GM23338 (cell line): ENCODE results near the gene GTF2E1. TPM values are rescaled to one million over a fixed set of nuclear protein-coding genes. Genes with fewer than 3 reads are reported as not detected.
"Not testable (repeated sequence)": the region's sequence is repeated elsewhere in the genome, so short reads cannot be mapped to it uniquely, and the experiment has no call there.

ENCODE experiments used
- ATAC-seq: fragments of 200-7000 bp; cut with Tn5 transposase; 3 replicates; pipeline ENCODE4 v1.9.1; 2020
- DNase-seq: peaks from one replicate; pipeline ENCODE4 v3.0.0-alpha.2; 2015; ENCODE audit warnings: low spot score
- H2AFZ ChIP-seq: fragments of 200-600 bp; sonication (generic); 2 replicates; pipeline ENCODE4 v1.8.0; 2016; ENCODE audit warnings: antibody characterized with exemption, mild to moderate bottlenecking, moderate library complexity
- H3F3A ChIP-seq: fragments of 200-600 bp; sonication (generic); replicated peaks from 2 replicates; pipeline ENCODE4 v1.8.0; 2017; ENCODE audit warnings: antibody characterized with exemption, mixed run types, low read depth
- H3K27ac ChIP-seq: fragments of 200-600 bp; sonication (generic); 2 replicates; pipeline ENCODE4 v1.6.1; 2016; ENCODE audit warnings: low read depth
- H3K27me3 ChIP-seq: fragments of 200-600 bp; sonication (generic); 2 replicates; pipeline ENCODE4 v1.8.0; 2016; ENCODE audit warnings: mild to moderate bottlenecking, mixed run types, moderate library complexity; ENCODE audit not compliant: insufficient read depth
- H3K36me3 ChIP-seq: fragments of 200-600 bp; sonication (generic); 2 replicates; pipeline ENCODE4 v1.8.0; 2016; ENCODE audit warnings: mild to moderate bottlenecking; ENCODE audit not compliant: insufficient read depth
- H3K4me1 ChIP-seq: fragments of 200-600 bp; sonication (generic); 2 replicates; pipeline ENCODE4 v1.8.0; 2016; ENCODE audit warnings: mild to moderate bottlenecking, moderate library complexity; ENCODE audit not compliant: insufficient read depth
- H3K4me2 ChIP-seq: fragments of 200-600 bp; sonication (generic); 2 replicates; pipeline ENCODE4 v1.7.1; 2017; ENCODE audit warnings: mixed run types
- H3K4me3 ChIP-seq: fragments of 200-600 bp; sonication (generic); 2 replicates; pipeline ENCODE4 v1.6.1; 2016; ENCODE audit warnings: mixed run types
- H3K79me2 ChIP-seq: fragments of 200-600 bp; sonication (generic); replicated peaks from 2 replicates; pipeline ENCODE4 v1.8.0; 2017; ENCODE audit warnings: mild to moderate bottlenecking; ENCODE audit not compliant: insufficient read depth
- H3K9me2 ChIP-seq: fragments of 200-600 bp; sonication (generic); 2 replicates; pipeline ENCODE4 v1.8.0; 2017; ENCODE audit not compliant: insufficient read depth
- H4K20me1 ChIP-seq: fragments of 200-600 bp; sonication (generic); replicated peaks from 2 replicates; pipeline ENCODE4 v1.8.0; 2017; ENCODE audit warnings: mild to moderate bottlenecking; ENCODE audit not compliant: insufficient read depth
- H3K27ac Mint-ChIP-seq: 2 replicates; pipeline ENCODE4 v1.8.0; 2020; ENCODE audit warnings: inconsistent platforms, mild to moderate bottlenecking, moderate library complexity, mixed read lengths
- H3K27me3 Mint-ChIP-seq: 3 replicates; pipeline ENCODE4 v1.8.0; 2022; ENCODE audit warnings: low read depth, mild to moderate bottlenecking, moderate library complexity, mixed read lengths, inconsistent platforms; ENCODE audit not compliant: insufficient read depth, poor library complexity
- H3K36me3 Mint-ChIP-seq: 3 replicates; pipeline ENCODE4 v1.8.0; 2021; ENCODE audit warnings: low read depth, mild to moderate bottlenecking, inconsistent platforms, moderate library complexity, mixed read lengths
- H3K4me1 Mint-ChIP-seq: 3 replicates; pipeline ENCODE4 v1.8.0; 2020; ENCODE audit warnings: mild to moderate bottlenecking, inconsistent platforms, mixed read lengths
- H3K4me3 Mint-ChIP-seq: 3 replicates; pipeline ENCODE4 v1.8.0; 2021; ENCODE audit warnings: moderate library complexity, mild to moderate bottlenecking, inconsistent platforms, mixed read lengths
- H3K9me3 Mint-ChIP-seq: 3 replicates; pipeline ENCODE4 v1.8.0; 2020; ENCODE audit warnings: moderate library complexity, mild to moderate bottlenecking, inconsistent platforms, mixed read lengths
- CREB1 ChIP-seq: fragments of 250-450 bp; sonication (Bioruptor Pico); IDR thresholded peaks from 2 replicates; pipeline ENCODE4 v1.5.0; 2020; ENCODE audit warnings: low read depth, mild to moderate bottlenecking, moderate library complexity
- CTCF ChIP-seq, 2 experiments: fragments of 200-600 bp in 1 of 2; sonication (generic) in 1 of 2; conservative IDR thresholded peaks; 2 replicates each; pipeline versions ENCODE4 v1.5.1 to v1.6.1; 2016 to 2017; ENCODE audit warnings: antibody characterized with exemption in 2 of 2, low read depth in 2 of 2, mild to moderate bottlenecking in 2 of 2, moderate library complexity in 1 of 2
- JUNB ChIP-seq: IDR thresholded peaks from one replicate; pipeline ENCODE4 v1.6.1; 2016; ENCODE audit warnings: antibody characterized with exemption; ENCODE audit not compliant: unreplicated experiment
- POLR2AphosphoS5 ChIP-seq: IDR thresholded peaks from 2 replicates; pipeline ENCODE4 v1.6.1; 2016; ENCODE audit warnings: antibody characterized with exemption, low read depth
- ZNF331 ChIP-seq: fragments of 250-450 bp; sonication (Bioruptor Pico); IDR thresholded peaks from 2 replicates; pipeline ENCODE4 v1.5.0; 2020; ENCODE audit warnings: low read depth, mild to moderate bottlenecking, moderate library complexity
- polyA plus RNA-seq: library from polyadenylated mRNA; unstranded; fragments of >200 nt; fragmentation: Nextera tagmentation; extraction: Ambion mirVana; gene quantifications from 2 replicates; pipeline ENCODE4 v1.2.1, GENCODE V29; 2016
- total RNA-seq: library from RNA; depleted of rRNA; stranded (reverse); fragments of >200 nt; shearing (Covaris generic); gene quantifications from 2 replicates; pipeline ENCODE4 v1.2.3, GENCODE V29; 2014
- TF ChIP-seq, protein P1 (sequence below): IDR thresholded peaks from one replicate; pipeline ENCODE4 v1.6.1; 2018; ENCODE audit warnings: antibody characterized with exemption; ENCODE audit not compliant: unreplicated experiment

GTF2E1 gene
- total and polyA plus RNA-seq, 2 experiments from 2014 or later, result 24.3 to 69.0 TPM

DNA sequence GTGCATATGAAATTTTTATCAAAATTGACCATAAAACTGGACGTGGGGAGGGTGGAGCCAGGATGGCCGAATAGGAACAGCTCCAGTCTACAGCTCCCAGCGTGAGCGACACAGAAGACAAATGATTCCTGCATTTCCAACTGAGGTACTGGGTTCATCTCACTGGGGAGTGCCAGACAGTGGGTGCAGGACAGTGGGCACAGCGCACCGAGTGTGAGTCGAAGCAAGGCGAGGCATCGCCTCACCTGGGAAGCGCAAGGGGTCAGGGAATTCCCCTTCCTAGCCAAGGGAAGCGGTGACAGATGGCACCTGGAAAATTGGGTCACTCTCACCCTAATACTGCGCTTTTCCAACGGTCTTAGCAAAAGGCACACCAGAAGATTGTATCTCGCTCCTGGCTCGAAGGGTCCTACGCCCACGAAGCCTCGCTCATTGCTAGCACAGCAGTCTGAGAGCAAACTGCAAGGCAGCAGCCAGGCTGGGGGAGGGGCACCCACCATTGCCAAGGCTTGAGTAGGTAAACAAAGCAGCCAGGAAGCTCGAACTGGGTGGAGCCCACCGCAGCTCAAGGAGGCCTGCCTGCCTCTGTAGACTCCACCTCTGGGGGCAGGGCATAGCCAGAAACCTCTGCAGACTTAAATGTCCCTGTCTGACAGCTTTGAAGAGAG is 23.2 kb upstream of the GTF2E1 start:
- DNase-seq (peak; percentile 34), ATAC-seq (peak; percentile 46; the same call in 2 of the 3 replicates)
- H3K9me3 Mint-ChIP-seq, H3K27me3 ChIP-seq, H3K27me3 Mint-ChIP-seq, H3K9me2 ChIP-seq, H3K36me3 ChIP-seq, H3K79me2 ChIP-seq, H3F3A ChIP-seq, H4K20me1 ChIP-seq: not testable (repeated sequence)
- Mint-ChIP-seq H3K4me3 (peak overlapping the region; percentile 65), H3K36me3 (peaks cover 29% of the 10 kb centered on the region), H3K27ac (peak overlapping the region; percentile 91), H3K4me1 (peaks cover 20% of the 10 kb centered on the region)
- peak overlapping the region; percentile 81 for H3K4me2 ChIP-seq
- TF ChIP-seq CREB1 (CRISPR knock-in tag) (peak; percentile 35; the same call in 1 of the 2 replicates), POLR2AphosphoS5 (peak; percentile 65)
- H3K27ac ChIP-seq, result peak overlapping the region; percentile 70
- H3K4me3 ChIP-seq, result peak overlapping the region; percentile 58
- peak overlapping the region; percentile 79 for H2AFZ ChIP-seq
- peaks cover 15% of the 10 kb centered on the region for H3K4me1 ChIP-seq

DNA sequence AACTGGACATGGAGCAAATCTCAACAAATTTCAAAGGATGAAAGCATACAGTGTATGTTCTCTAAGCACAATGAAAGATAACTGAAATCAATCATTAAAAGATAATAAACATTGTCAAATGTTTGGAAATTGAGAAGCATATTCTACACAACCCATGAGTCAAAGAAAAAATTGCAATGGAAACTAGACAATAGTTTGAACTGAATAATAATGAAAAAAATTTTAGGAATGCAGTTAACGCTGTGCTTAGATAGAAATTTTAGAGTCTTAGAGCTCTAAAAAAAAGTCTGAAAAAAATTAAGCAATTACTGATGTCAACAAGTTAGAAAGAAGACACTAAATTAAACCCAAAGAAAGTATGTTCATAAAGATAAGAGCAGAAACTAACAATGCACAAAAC is 15.8 kb upstream of the GTF2E1 start:
- TF ChIP-seq CTCF (conservative IDR thresholded peaks at IDR 0.05; ENCODE audit: low read depth in 2 of 2), result no peak
- no peak for TF ChIP-seq ZNF331 (CRISPR knock-in tag)
- no peak for TF ChIP-seq CREB1 (CRISPR knock-in tag)
- no peak for TF ChIP-seq POLR2AphosphoS5
- TF ChIP-seq JUNB, result no peak
- TF ChIP-seq, protein P1, sequence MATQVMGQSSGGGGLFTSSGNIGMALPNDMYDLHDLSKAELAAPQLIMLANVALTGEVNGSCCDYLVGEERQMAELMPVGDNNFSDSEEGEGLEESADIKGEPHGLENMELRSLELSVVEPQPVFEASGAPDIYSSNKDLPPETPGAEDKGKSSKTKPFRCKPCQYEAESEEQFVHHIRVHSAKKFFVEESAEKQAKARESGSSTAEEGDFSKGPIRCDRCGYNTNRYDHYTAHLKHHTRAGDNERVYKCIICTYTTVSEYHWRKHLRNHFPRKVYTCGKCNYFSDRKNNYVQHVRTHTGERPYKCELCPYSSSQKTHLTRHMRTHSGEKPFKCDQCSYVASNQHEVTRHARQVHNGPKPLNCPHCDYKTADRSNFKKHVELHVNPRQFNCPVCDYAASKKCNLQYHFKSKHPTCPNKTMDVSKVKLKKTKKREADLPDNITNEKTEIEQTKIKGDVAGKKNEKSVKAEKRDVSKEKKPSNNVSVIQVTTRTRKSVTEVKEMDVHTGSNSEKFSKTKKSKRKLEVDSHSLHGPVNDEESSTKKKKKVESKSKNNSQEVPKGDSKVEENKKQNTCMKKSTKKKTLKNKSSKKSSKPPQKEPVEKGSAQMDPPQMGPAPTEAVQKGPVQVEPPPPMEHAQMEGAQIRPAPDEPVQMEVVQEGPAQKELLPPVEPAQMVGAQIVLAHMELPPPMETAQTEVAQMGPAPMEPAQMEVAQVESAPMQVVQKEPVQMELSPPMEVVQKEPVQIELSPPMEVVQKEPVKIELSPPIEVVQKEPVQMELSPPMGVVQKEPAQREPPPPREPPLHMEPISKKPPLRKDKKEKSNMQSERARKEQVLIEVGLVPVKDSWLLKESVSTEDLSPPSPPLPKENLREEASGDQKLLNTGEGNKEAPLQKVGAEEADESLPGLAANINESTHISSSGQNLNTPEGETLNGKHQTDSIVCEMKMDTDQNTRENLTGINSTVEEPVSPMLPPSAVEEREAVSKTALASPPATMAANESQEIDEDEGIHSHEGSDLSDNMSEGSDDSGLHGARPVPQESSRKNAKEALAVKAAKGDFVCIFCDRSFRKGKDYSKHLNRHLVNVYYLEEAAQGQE, result no peak
- H4K20me1 ChIP-seq, result no peaks in the 10 kb centered on the region
- peaks cover 25% of the 10 kb centered on the region; the same call in 2 of the 3 replicates for H3K36me3 Mint-ChIP-seq
- no peaks in the 10 kb centered on the region for H3F3A ChIP-seq
- DNase-seq (no peak), ATAC-seq (no peak)
- H3K4me2 ChIP-seq, result peak overlapping the region; percentile 38; the same call in 1 of the 2 replicates
- H3K79me2 ChIP-seq, result no peaks in the 10 kb centered on the region; the same call in 1 of the 2 replicates
- H3K4me1 Mint-ChIP-seq, result peaks cover 21% of the 10 kb centered on the region
- H3K27me3 Mint-ChIP-seq, result peaks cover 2% of the 10 kb centered on the region
- no peak overlapping the region for H3K4me3 Mint-ChIP-seq
- H3K27me3 ChIP-seq, result no peaks in the 10 kb centered on the region
- H3K4me1 ChIP-seq, result peaks cover 23% of the 10 kb centered on the region
- H3K4me3 ChIP-seq, result no peak overlapping the region
- no peak overlapping the region for H2AFZ ChIP-seq
- 0 out of 2 replicates have a peak, but pooled peaks cover 4% of the 10 kb centered on the region for H3K9me2 ChIP-seq
- H3K27ac Mint-ChIP-seq, result no peak overlapping the region
- no peak overlapping the region for H3K27ac ChIP-seq
- H3K9me3 Mint-ChIP-seq, result peaks cover 9% of the 10 kb centered on the region; the same call in 2 of the 3 replicates
- H3K36me3 ChIP-seq, result no peaks in the 10 kb centered on the region
